ENCODE results near the gene GAL.

The GAL gene

DNA sequence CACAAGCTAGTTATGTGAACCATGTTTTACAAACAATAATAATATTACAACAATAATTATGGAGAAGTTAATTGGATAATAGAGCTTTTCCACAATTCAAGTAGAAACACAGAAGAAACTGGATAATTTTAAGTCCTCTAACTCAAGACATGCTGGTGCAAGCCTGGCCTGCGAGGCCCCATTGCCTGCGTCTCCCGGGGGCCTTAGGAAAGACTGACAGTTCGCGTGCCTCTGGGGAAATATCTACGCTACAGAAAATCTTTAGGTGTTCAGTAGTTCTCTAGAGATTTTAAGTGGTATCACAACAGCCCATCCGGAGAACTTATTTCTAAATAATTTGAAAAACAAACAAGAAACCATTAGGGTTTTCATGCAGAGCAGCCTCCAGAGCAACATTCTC lies 23.2 kb downstream of the GAL start:
- Histone ChIP-seq H3K9me2 (replicated peaks; ENCODE audit: low read depth, low read length) (no peaks in the 10 kb centered on the region), H3K36me3 (ENCODE audit: insufficient read depth, low read length) (no peaks in the 10 kb centered on the region), H2AFZ (ENCODE audit: low read length) (no peak overlapping the region), H3K4me1 (ENCODE audit: insufficient read depth, low read length, poor library complexity, severe bottlenecking) (no peaks in the 10 kb centered on the region), H3K4me3 (ENCODE audit: low read length, poor library complexity, severe bottlenecking) (no peak overlapping the region), H3K9ac (ENCODE audit: low read depth, low read length, poor library complexity, severe bottlenecking) (no peak overlapping the region), H4K20me1 (ENCODE audit: insufficient read depth, low read length, poor library complexity, severe bottlenecking) (no peaks in the 10 kb centered on the region), H3F3A (ENCODE audit: low read depth) (no peaks in the 10 kb centered on the region), H3K79me2 (ENCODE audit: insufficient read depth, low read length) (no peaks in the 10 kb centered on the region), H3K4me2 (ENCODE audit: low read depth, low read length, poor library complexity, severe bottlenecking) (no peak overlapping the region), H3K27me3 (ENCODE audit: insufficient read depth, low read length, poor library complexity, severe bottlenecking) (no peaks in the 10 kb centered on the region), H3K9me3 (ENCODE audit: insufficient read depth, low read depth, low read length) (no peaks in the 10 kb centered on the region)
- TF ChIP-seq, protein P1, sequence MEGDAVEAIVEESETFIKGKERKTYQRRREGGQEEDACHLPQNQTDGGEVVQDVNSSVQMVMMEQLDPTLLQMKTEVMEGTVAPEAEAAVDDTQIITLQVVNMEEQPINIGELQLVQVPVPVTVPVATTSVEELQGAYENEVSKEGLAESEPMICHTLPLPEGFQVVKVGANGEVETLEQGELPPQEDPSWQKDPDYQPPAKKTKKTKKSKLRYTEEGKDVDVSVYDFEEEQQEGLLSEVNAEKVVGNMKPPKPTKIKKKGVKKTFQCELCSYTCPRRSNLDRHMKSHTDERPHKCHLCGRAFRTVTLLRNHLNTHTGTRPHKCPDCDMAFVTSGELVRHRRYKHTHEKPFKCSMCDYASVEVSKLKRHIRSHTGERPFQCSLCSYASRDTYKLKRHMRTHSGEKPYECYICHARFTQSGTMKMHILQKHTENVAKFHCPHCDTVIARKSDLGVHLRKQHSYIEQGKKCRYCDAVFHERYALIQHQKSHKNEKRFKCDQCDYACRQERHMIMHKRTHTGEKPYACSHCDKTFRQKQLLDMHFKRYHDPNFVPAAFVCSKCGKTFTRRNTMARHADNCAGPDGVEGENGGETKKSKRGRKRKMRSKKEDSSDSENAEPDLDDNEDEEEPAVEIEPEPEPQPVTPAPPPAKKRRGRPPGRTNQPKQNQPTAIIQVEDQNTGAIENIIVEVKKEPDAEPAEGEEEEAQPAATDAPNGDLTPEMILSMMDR (conservative IDR thresholded peaks at IDR 0.05; ENCODE audit: low read length): no peak
- no peak for TF ChIP-seq EZH2phosphoT487 (IDR thresholded peaks at IDR 0.05; ENCODE audit: borderline replicate concordance)

DNA sequence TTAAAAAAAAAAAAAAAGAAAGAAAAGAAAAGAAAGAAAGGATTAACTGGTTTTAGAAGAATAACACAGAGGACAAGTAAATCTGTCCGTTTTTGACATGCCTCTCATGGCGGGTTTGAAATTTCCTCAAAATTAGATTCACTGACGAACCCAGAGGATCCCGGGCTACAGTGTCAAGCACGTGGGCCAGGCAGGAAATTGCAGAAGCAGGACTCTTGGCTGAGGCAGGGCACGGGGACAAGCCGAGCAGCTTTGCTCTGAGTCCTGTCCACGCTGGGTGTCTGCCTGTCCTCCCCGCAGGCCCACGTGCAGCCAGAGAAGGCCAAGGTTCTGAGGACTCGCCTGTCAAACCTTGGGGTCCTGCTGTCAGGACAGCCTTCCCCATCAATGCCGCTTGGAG lies 24.7 kb downstream of the GAL start:
- H3K9me3 ChIP-seq (ENCODE audit: insufficient read depth, low read depth, low read length): no peaks in the 10 kb centered on the region
- no peaks in the 10 kb centered on the region for H3K27me3 ChIP-seq (ENCODE audit: insufficient read depth, low read length, poor library complexity, severe bottlenecking)
- H3K9ac ChIP-seq (ENCODE audit: low read depth, low read length, poor library complexity, severe bottlenecking): no peak overlapping the region
- no peak overlapping the region for H3K4me2 ChIP-seq (ENCODE audit: low read depth, low read length, poor library complexity, severe bottlenecking)
- TF ChIP-seq EZH2phosphoT487 (IDR thresholded peaks at IDR 0.05; ENCODE audit: borderline replicate concordance): no peak
- TF ChIP-seq, protein P1 (conservative IDR thresholded peaks at IDR 0.05; ENCODE audit: low read length): no peak
- H3K4me1 ChIP-seq (ENCODE audit: insufficient read depth, low read length, poor library complexity, severe bottlenecking): no peaks in the 10 kb centered on the region
- H3K4me3 ChIP-seq (ENCODE audit: low read length, poor library complexity, severe bottlenecking): no peak overlapping the region
- H4K20me1 ChIP-seq (ENCODE audit: insufficient read depth, low read length, poor library complexity, severe bottlenecking): no peaks in the 10 kb centered on the region
- no peaks in the 10 kb centered on the region for H3K36me3 ChIP-seq (ENCODE audit: insufficient read depth, low read length)
- H3F3A ChIP-seq (ENCODE audit: low read depth): no peaks in the 10 kb centered on the region
- H3K79me2 ChIP-seq (ENCODE audit: insufficient read depth, low read length): no peaks in the 10 kb centered on the region
- H2AFZ ChIP-seq (ENCODE audit: low read length): no peak overlapping the region
- H3K9me2 ChIP-seq (replicated peaks; ENCODE audit: low read depth, low read length): no peaks in the 10 kb centered on the region

DNA sequence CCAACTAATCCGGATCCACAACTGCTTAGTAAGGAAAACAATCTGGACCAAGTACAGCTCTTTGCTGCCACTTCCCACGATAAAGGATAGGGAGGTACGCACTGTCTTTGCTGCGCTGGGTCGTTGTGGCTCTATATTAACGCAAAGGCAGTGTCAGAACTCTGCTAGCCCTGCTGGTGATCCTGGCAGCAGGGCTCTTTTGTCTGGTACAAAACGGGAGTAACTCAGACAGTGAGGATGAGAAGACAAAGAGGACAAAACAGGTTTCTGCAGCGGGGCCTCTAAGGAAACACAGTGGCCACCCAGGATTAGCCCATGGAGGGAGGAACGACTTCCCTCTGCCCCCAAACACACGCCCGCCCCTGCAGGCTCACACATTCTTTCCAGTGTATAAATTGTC lies 26.1 kb downstream of the GAL start:
- no peak for TF ChIP-seq EZH2phosphoT487 (IDR thresholded peaks at IDR 0.05; ENCODE audit: borderline replicate concordance)
- TF ChIP-seq, protein P1 (conservative IDR thresholded peaks at IDR 0.05; ENCODE audit: low read length): no peak

More for the DNA sequence above, 26.1 kb downstream of the GAL start:
- Histone ChIP-seq H4K20me1 (ENCODE audit: insufficient read depth, low read length, poor library complexity, severe bottlenecking) (no peaks in the 10 kb centered on the region), H3K9ac (ENCODE audit: low read depth, low read length, poor library complexity, severe bottlenecking) (no peak overlapping the region), H3K79me2 (ENCODE audit: insufficient read depth, low read length) (no peaks in the 10 kb centered on the region), H3K4me3 (ENCODE audit: low read length, poor library complexity, severe bottlenecking) (no peak overlapping the region), H3K27me3 (ENCODE audit: insufficient read depth, low read length, poor library complexity, severe bottlenecking) (no peaks in the 10 kb centered on the region), H3K9me3 (ENCODE audit: insufficient read depth, low read depth, low read length) (no peaks in the 10 kb centered on the region), H3F3A (ENCODE audit: low read depth) (no peaks in the 10 kb centered on the region), H3K4me1 (ENCODE audit: insufficient read depth, low read length, poor library complexity, severe bottlenecking) (no peaks in the 10 kb centered on the region), H3K36me3 (ENCODE audit: insufficient read depth, low read length) (no peaks in the 10 kb centered on the region), H3K9me2 (replicated peaks; ENCODE audit: low read depth, low read length) (no peaks in the 10 kb centered on the region), H2AFZ (ENCODE audit: low read length) (no peak overlapping the region), H3K4me2 (ENCODE audit: low read depth, low read length, poor library complexity, severe bottlenecking) (no peak overlapping the region)
